Stimulated activated CD8-positive, alpha-beta memory T cell treated with anti-CD3 and anti-CD28 coated beads, Interleukin-12 subunit alpha, Interleukin-12 subunit beta, amount 100 ng/mL, for 24 hours (primary cell): ENCODE measurements around the gene ARHGAP26.
"Not testable (repeated sequence)": the region's sequence is repeated elsewhere in the genome, so short reads cannot be mapped to it uniquely, and the experiment has no call there.

Source experiments
- DNase-seq: peaks from one replicate; pipeline ENCODE4 v3.0.0-alpha.2; 2020; ENCODE audit errors: extremely low read depth

ARHGAP26 gene

GRCh38 chr5:143084407-143084806 is 314.2 kb downstream of the ARHGAP26 start:
- DNase-seq, result no peak

- no peak for DNase-seq
Measured at GRCh38 chr5:143085319-143085917, 315.2 kb downstream of the ARHGAP26 start.

- no peak for DNase-seq
Measured at GRCh38 chr5:143086546-143086907, 316.4 kb downstream of the ARHGAP26 start.

- no peak for DNase-seq
Measured at GRCh38 chr5:143086908-143087637, 316.9 kb downstream of the ARHGAP26 start.

- DNase-seq, result not testable (repeated sequence)
Measured at GRCh38 chr5:143088702-143089101, 318.5 kb downstream of the ARHGAP26 start.

- not testable (repeated sequence) for DNase-seq
Measured at GRCh38 chr5:143090044-143090443, 319.9 kb downstream of the ARHGAP26 start.

- DNase-seq, result not testable (repeated sequence)
Measured at GRCh38 chr5:143092711-143093451, 322.7 kb downstream of the ARHGAP26 start.

- no peak for DNase-seq
Measured at GRCh38 chr5:143093452-143094086, 323.4 kb downstream of the ARHGAP26 start.

GRCh38 chr5:143094087-143094521 is 323.9 kb downstream of the ARHGAP26 start:
- DNase-seq, result no peak

GRCh38 chr5:143094608-143095007 is 324.4 kb downstream of the ARHGAP26 start:
- DNase-seq, result not testable (repeated sequence)

- DNase-seq, result no peak
Measured at GRCh38 chr5:143101121-143101520, 330.9 kb downstream of the ARHGAP26 start.

- no peak for DNase-seq
Measured at GRCh38 chr5:143101725-143102386, 331.7 kb downstream of the ARHGAP26 start.

- no peak for DNase-seq
Measured at GRCh38 chr5:143102411-143102810, 332.2 kb downstream of the ARHGAP26 start.

GRCh38 chr5:143105216-143105905 is 335.2 kb downstream of the ARHGAP26 start:
- DNase-seq, result no peak

- no peak for DNase-seq
Measured at GRCh38 chr5:143106174-143106573, 336.0 kb downstream of the ARHGAP26 start.

GRCh38 chr5:143108498-143109128 is 338.4 kb downstream of the ARHGAP26 start:
- no peak for DNase-seq

- DNase-seq, result no peak
Measured at GRCh38 chr5:143110591-143110990, 340.4 kb downstream of the ARHGAP26 start.

- DNase-seq, result no peak
Measured at GRCh38 chr5:143111799-143112198, 341.6 kb downstream of the ARHGAP26 start.

GRCh38 chr5:143113461-143113860 is 343.3 kb downstream of the ARHGAP26 start:
- no peak for DNase-seq

- no peak for DNase-seq
Measured at GRCh38 chr5:143114481-143114880, 344.3 kb downstream of the ARHGAP26 start.

GRCh38 chr5:143115381-143115780 is 345.2 kb downstream of the ARHGAP26 start:
- DNase-seq, result no peak
